PC-3 (cell line): ENCODE results near the gene EPHB3. TPM values are rescaled to one million over a fixed set of nuclear protein-coding genes. Genes with fewer than 3 reads are reported as not detected.

Experiments
- ATAC-seq: fragments of 200-7000 bp; cut with Tn5 transposase; 2 replicates; pipeline ENCODE4 v1.9.1; 2020; ENCODE audit warnings: mild to moderate bottlenecking, moderate library complexity
- BruUV-seq: library from RNA; stranded (reverse); fragments of 400-500 nt; replicated peaks from 2 replicates; lab custom pipeline; 2021; lab: Mats Ljungman, UMichigan
- CTCF ChIA-PET: fragments of 300-600 bp; sonication (Branson Sonifier 250); formaldehyde crosslinking; loops from one replicate; lab custom pipeline; 2022; ENCODE audit warnings: antibody characterized with exemption; lab: Charles Lee
- POLR2A ChIA-PET: fragments of 300-600 bp; sonication (Branson Sonifier 250); formaldehyde crosslinking; loops from one replicate; lab custom pipeline; 2022; ENCODE audit warnings: antibody characterized with exemption; ENCODE audit not compliant: unreplicated experiment; lab: Charles Lee
- DNase-seq: peaks from one replicate; pipeline ENCODE4 v3.0.0-alpha.2; 2015
- H2AFZ ChIP-seq: fragments of 300-600 bp; sonication (generic); 2 replicates; pipeline ENCODE4 v1.6.0; 2016; ENCODE audit warnings: antibody characterized with exemption, low read length
- H3F3A ChIP-seq: fragments of 300-600 bp; sonication (generic); one replicate; pipeline ENCODE4 v1.6.0; 2017; ENCODE audit warnings: antibody characterized with exemption, low read length, control low read depth, mild to moderate bottlenecking; ENCODE audit not compliant: unreplicated experiment
- H3K27ac ChIP-seq: fragments of 300-600 bp; sonication (generic); 2 replicates; pipeline ENCODE4 v1.5.1; 2016; ENCODE audit warnings: mild to moderate bottlenecking, low read length
- H3K27me3 ChIP-seq: fragments of 300-600 bp; sonication (generic); 2 replicates; pipeline ENCODE4 v1.6.1; 2016; ENCODE audit warnings: low read length, mixed read lengths
- H3K36me3 ChIP-seq: fragments of 300-600 bp; sonication (generic); 2 replicates; pipeline ENCODE4 v1.6.1; 2016; ENCODE audit warnings: low read depth, mixed run types, low read length, mixed read lengths
- H3K4me1 ChIP-seq: fragments of 300-600 bp; sonication (generic); 2 replicates; pipeline ENCODE4 v1.5.1; 2016; ENCODE audit warnings: low read length; ENCODE audit not compliant: insufficient read depth
- H3K4me2 ChIP-seq: fragments of 300-600 bp; sonication (generic); 2 replicates; pipeline ENCODE4 v1.6.0; 2016; ENCODE audit warnings: low read length
- H3K4me3 ChIP-seq: fragments of 300-600 bp; sonication (generic); 2 replicates; pipeline ENCODE4 v1.5.1; 2016; ENCODE audit warnings: mild to moderate bottlenecking, low read length, mixed read lengths
- H3K79me2 ChIP-seq: fragments of 300-600 bp; sonication (generic); 2 replicates; pipeline ENCODE4 v1.6.1; 2017; ENCODE audit warnings: low read length, mixed read lengths
- H3K9ac ChIP-seq: fragments of 300-600 bp; sonication (generic); 2 replicates; pipeline ENCODE4 v1.6.0; 2016; ENCODE audit warnings: mild to moderate bottlenecking, low read length
- H3K9me2 ChIP-seq: fragments of 300-600 bp; sonication (generic); replicated peaks from 2 replicates; pipeline ENCODE4 v1.6.1; 2016; ENCODE audit warnings: mixed run types, low read length, mixed read lengths
- H3K9me3 ChIP-seq: fragments of 300-600 bp; sonication (generic); 2 replicates; pipeline ENCODE4 v1.6.1; 2016; ENCODE audit warnings: low read length, mixed read lengths
- H4K20me1 ChIP-seq: fragments of 300-600 bp; sonication (generic); 2 replicates; pipeline ENCODE4 v1.6.1; 2016; ENCODE audit warnings: low read length, mixed read lengths
- EZH2 ChIP-seq: fragments of 300-600 bp; sonication (generic); IDR thresholded peaks from one replicate; pipeline ENCODE4 v1.6.1; 2017; ENCODE audit warnings: antibody characterized with exemption, mild to moderate bottlenecking, low read length; ENCODE audit not compliant: unreplicated experiment
- EZH2phosphoT487 ChIP-seq: fragments of 300-600 bp; sonication (generic); IDR thresholded peaks from 2 replicates; pipeline ENCODE4 v1.6.1; 2018; ENCODE audit warnings: mild to moderate bottlenecking, antibody characterized with exemption, low read length, borderline replicate concordance
- intact Hi-C: fragments of 100-400 bp; cut with micrococcal nuclease; formaldehyde crosslinking; loops from 2 replicates; pipeline ENCODE4 v1.9.0; 2023
- total RNA-seq: library from RNA; depleted of rRNA; stranded (reverse); fragments of >200 nt; gene quantifications from 2 replicates; pipeline ENCODE4 v1.2.3, GENCODE V29; 2014
- TF ChIP-seq, protein P1 (sequence below): fragments of 300-600 bp; sonication (generic); conservative IDR thresholded peaks from 2 replicates; pipeline ENCODE4 v1.5.1; 2017; ENCODE audit warnings: antibody characterized with exemption, low read depth, mild to moderate bottlenecking, low read length

Gene EPHB3
- total RNA-seq, 1 experiment from 2014 or later, result 18.2 TPM

DNA sequence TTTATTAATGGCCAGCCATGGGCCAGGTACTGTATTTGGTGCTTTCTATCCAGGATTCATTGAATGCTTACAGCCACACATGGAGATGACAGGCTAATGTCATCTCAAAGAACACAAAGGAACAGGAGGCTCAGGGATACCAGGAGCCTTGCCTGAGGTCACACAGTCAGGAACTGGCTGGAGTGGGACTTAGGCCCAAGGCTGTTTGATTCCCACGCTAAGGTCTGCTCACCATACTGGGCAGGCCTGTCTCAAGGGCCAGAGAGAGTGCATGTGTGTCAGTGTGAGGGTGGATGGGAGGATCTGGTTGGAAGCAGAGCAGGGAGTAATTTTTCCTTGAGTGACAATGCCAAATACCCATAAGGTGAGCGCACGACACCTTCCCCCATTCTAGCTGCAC is 37.6 kb downstream of the EPHB3 start:
- TF ChIP-seq, protein P1, sequence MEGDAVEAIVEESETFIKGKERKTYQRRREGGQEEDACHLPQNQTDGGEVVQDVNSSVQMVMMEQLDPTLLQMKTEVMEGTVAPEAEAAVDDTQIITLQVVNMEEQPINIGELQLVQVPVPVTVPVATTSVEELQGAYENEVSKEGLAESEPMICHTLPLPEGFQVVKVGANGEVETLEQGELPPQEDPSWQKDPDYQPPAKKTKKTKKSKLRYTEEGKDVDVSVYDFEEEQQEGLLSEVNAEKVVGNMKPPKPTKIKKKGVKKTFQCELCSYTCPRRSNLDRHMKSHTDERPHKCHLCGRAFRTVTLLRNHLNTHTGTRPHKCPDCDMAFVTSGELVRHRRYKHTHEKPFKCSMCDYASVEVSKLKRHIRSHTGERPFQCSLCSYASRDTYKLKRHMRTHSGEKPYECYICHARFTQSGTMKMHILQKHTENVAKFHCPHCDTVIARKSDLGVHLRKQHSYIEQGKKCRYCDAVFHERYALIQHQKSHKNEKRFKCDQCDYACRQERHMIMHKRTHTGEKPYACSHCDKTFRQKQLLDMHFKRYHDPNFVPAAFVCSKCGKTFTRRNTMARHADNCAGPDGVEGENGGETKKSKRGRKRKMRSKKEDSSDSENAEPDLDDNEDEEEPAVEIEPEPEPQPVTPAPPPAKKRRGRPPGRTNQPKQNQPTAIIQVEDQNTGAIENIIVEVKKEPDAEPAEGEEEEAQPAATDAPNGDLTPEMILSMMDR, result no peak
- TF ChIP-seq EZH2phosphoT487 (no peak), EZH2 (no peak)
- no peak overlapping the region for H3K9ac ChIP-seq
- DNase-seq, result no peak
- no TSS peak for BruUV-seq
- H3K9me2 ChIP-seq, result no peaks in the 10 kb centered on the region
- no peaks in the 10 kb centered on the region for H3K79me2 ChIP-seq
- H2AFZ ChIP-seq, result no peak overlapping the region
- no peaks in the 10 kb centered on the region for H3K9me3 ChIP-seq
- H3F3A ChIP-seq, result no peaks in the 10 kb centered on the region
- H4K20me1 ChIP-seq, result no peaks in the 10 kb centered on the region
- no peaks in the 10 kb centered on the region for H3K36me3 ChIP-seq
- H3K4me3 ChIP-seq, result no peak overlapping the region
- no peak for ATAC-seq
- H3K27ac ChIP-seq, result no peak overlapping the region
- intact Hi-C loops, result no loop called here
- no peaks in the 10 kb centered on the region for H3K4me1 ChIP-seq
- H3K4me2 ChIP-seq, result no peak overlapping the region
- POLR2A ChIA-PET, result no interaction called here
- H3K27me3 ChIP-seq, result peaks cover 22% of the 10 kb centered on the region
- CTCF ChIA-PET, result no interaction called here

DNA sequence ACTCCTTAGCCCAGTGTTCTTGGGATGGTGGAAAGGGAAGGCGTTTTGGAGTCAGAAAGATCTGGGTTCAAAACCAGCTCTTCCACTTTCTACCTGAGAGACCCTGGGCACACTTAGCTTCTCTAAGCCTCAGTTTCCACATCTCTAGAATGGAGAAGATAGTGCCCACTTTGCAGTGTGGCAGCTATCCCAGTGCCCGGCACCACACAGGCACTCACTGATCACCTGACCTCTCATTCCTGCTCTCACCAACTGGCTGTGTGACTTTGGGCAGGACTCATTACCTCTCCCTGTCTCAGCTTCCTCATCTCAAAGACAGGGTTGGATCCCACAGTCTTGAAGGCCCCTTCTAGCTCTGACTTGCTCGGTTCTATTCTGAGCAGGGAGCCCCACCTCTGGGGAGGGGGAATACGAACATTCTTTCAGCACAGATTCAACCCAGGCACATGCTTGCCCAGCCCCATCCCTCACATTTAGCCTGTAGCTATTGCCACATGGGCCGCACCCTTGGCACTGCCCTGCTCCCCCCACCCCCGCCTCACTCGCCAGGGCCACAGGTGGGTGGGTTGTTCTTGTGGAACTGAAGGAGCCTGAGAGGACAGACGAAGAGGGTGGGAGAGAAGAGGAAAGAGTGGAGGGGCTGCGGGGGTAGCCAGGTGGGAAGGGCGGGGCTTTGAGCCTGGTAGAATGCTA is 39.2 kb downstream of the EPHB3 start:
- Histone ChIP-seq H2AFZ (no peak overlapping the region), H3K4me3 (no peak overlapping the region), H3K27me3 (peaks cover 32% of the 10 kb centered on the region), H3F3A (no peaks in the 10 kb centered on the region), H3K27ac (no peak overlapping the region), H3K9ac (no peak overlapping the region), H3K9me2 (no peaks in the 10 kb centered on the region), H3K79me2 (no peaks in the 10 kb centered on the region), H3K4me1 (no peaks in the 10 kb centered on the region), H3K9me3 (no peaks in the 10 kb centered on the region), H4K20me1 (no peaks in the 10 kb centered on the region), H3K36me3 (no peaks in the 10 kb centered on the region), H3K4me2 (no peak overlapping the region)
- POLR2A ChIA-PET, result no interaction called here
- BruUV-seq, result no TSS peak
- no peak for DNase-seq
- CTCF ChIA-PET, result interaction anchor here (0.6 kb wide), 1 partner anchor 21 kb away, joined by 3 read pairs; no protein-coding TSS in a partner anchor
- ATAC-seq, result no peak
- TF ChIP-seq, protein P1, result no peak
- TF ChIP-seq EZH2 (no peak), EZH2phosphoT487 (no peak)
- intact Hi-C loops, result no loop called here

DNA sequence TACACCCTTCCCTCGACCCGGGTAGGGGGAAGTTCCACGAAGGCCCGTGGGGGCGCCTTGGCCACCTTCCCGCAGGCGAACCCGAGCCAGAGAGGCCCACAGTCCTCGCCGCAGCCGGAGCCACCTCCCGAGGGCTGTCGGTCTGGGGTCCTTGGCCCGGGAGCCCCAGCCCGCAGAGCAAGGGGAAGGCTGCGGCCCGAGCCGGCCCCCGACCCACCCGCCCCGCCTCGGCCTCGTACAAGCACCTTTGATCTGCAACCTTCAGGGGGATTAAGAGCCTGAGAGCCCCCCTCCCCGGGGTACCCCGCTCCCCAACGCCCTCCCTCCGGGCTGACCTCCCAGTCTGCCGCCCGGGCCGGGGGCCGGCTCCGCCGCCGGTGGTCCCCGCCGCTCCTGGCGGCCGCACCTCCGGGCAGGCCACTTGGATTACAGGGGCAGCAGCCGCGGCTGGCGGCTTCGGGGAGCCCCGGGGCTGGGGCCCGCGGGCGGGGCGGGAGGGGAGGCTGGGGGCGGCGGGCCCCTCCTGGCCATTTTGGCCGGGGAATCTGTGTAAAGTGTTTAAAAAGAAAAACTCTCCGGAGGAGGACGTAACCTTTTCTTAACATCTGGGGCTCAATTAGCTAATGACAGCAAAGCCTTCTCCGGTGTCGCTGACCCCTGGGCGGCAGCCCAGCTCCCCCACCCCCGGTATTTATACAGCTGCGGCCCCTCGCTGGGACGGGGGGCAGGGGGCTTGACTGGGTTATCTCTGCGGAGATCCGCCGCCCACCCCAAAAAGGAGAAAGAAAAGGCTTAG is 40.2 kb downstream of the EPHB3 start:
- Histone ChIP-seq H4K20me1 (no peaks in the 10 kb centered on the region), H3K9me3 (no peaks in the 10 kb centered on the region), H3K9me2 (no peaks in the 10 kb centered on the region), H3K4me3 (no peak overlapping the region), H3K4me2 (no peak overlapping the region), H3K4me1 (no peaks in the 10 kb centered on the region), H3K27ac (no peak overlapping the region), H3K27me3 (peaks cover 35% of the 10 kb centered on the region), H3F3A (no peaks in the 10 kb centered on the region), H3K36me3 (no peaks in the 10 kb centered on the region), H3K9ac (no peak overlapping the region), H3K79me2 (no peaks in the 10 kb centered on the region), H2AFZ (no peak overlapping the region)
- ChIA-PET CTCF (no interaction called here), POLR2A (no interaction called here)
- intact Hi-C loops, result no loop called here
- BruUV-seq, result no TSS peak
- ATAC-seq, result no peak
- no peak for DNase-seq
- TF ChIP-seq EZH2, result no peak
- no peak for TF ChIP-seq EZH2phosphoT487
- TF ChIP-seq, protein P1, result no peak
